HG03439 (cell line): Measurements from ENCODE around the gene SLC22A9.

Experiments
- ATAC-seq: cut with Tn5 transposase; IDR thresholded peaks from one replicate; pipeline ENCODE4 v1.9.1; 2021; ENCODE audit warnings: mild to moderate bottlenecking, moderate library complexity; ENCODE audit not compliant: unreplicated experiment

The SLC22A9 gene

DNA sequence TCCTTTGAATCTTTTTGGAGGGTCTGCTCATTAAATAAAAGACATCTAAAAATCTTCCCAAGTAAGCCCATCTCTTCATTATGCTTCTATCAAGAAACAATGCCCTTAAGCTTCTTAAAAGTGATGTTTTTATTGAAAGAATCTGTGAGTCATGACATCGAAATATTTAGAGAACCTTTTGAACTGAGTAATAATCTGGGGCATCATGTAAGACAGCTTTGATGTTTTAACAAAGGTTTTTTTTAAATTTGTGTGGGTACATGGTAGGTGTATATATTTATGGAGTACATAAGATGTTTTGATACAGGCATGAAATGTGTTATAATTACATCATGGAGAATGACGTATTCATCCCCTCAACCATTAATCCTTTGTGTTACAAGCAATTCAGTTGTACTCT is 74.6 kb downstream of the SLC22A9 start:
- ATAC-seq = no peak

DNA sequence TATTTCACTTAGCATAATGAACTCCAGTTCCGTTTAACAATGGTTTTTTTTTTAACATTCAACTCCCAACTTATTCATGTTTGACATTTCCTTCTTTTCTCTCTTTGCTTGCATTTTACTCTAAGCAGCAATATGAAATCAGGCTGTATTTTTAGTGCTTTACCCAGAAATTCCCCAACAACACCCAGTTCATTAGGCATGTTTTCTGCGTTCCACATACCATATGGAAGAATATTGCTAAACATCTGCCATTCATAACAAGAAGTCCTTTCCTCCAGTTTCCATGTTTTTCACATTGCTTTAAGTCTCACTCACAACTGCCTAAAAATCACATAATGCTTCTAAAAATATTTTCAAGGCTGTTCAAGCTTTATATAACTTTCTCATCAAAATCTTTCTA is 75.5 kb downstream of the SLC22A9 start:
- no peak for ATAC-seq

DNA sequence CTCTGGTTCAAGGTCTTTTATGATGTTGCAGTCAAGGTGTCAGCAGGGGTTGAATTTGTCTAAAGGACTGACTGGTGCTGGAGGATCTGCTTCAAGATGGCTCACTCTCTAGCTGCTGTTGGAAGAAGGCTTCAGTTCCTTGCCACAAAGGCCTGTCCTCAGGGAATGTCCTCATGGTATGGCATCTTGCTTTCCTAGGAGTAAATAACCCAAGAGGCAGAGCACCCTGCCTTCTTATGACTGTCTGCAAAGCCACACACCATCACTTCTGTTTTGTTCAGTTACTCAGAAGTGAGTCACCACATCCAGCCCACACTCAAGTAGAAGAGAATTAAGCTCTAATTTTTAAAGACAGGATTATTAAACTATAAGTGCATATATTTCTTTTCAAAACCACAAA is 76.1 kb downstream of the SLC22A9 start:
- no peak for ATAC-seq

DNA sequence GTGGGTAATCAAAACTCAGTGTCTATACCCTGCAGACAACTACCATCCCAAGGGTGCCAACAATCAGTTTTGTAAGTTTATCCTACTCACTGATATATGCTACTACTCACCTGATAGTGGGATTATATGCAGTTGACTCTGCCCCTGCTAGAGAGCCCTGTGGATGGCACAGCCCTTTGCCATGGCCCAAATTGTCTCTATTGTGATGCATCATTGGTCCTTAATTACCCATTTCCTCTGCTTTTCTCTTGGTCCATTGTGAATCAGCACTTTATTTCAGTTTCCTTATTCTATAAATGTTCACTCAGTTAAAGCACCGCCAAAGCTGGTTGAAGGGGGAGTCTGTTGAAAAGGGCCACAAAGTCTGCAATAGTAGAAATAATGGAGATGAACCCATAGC is 79.1 kb downstream of the SLC22A9 start:
- ATAC-seq = no peak

DNA sequence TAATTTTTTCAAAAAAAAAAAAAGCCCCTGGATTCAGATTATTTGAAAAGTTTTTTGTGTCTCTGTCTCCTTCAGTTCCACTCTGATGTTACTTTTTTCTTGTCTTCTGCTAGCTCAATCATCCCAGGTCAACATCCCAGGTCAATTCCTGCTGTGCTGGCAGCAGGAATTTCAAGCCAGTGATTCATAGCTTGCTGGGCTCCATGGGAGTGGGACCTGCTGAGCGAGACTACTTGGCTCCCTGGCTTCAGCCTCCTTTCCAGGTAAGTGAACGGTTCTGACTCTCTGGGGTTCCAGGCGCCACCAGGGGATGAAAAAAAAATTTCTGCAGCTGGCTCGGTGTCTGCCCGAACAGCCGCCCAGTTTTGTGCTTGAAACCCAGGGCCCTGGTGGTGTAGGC is 90.0 kb downstream of the SLC22A9 start:
- ATAC-seq = no peak
